Measurements from ENCODE around the gene RRP1B.

- TF ChIP-seq EZH2 (IDR thresholded peaks at IDR 0.05; ENCODE audit: insufficient read depth, low read length) (no peak), CTCF (IDR thresholded peaks at IDR 0.05; ENCODE audit: insufficient read depth, low read depth, low read length) (no peak)
These were observed 60.6 kb downstream of the RRP1B start for GRCh38 chr21:43719748-43720538.
